KBM-7 (cell line): ENCODE measurements around the gene SELENOM.
A peak's percentile ranks its signal among the peaks of the same experiment; 100 is the strongest.

Experiments used
- DNase-seq: peaks from one replicate; pipeline ENCODE4 v3.0.0-alpha.2; 2015
- in situ Hi-C: fragments of 300-500 bp; cut with MboI; formaldehyde crosslinking; loops from 2 replicates; pipeline ENCODE4 v1.14.3; 2020; ENCODE audit warnings: low sequenced_read_pairs, low pct_unique_long_range_greater_than_20kb, mixed read lengths

SELENOM gene

DNA sequence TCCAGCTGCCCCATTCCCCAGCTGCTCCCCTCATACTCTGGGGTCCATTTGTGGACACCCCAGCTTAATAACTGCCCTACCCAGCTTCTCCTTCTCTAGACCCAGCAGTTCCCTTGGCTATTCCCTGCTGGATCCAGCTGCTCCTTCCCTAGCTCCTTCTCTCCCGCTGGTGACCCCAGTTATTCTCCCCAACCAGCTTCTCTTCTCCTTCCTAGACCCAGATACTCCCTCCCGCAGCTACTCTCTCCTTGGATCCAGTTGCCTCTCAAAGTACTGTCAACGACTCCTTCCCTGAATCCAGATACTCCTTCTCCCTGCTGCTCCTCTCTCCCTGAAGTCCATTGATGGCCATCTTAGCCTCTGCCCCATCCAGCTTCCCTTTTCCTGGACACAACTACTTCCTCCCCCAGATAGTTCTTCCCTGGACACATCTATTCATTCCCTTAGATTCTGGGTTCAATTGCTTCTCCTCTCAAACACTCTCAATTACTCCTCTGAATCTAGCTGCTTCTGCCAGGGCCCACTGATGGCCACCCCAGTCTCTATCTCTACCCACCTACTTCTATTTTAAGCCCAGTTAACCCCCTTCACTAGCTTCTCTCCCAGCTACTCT lies 11.6 kb downstream of the SELENOM start:
- DNase-seq: no peak
- in situ Hi-C loops: no loop called here

DNA sequence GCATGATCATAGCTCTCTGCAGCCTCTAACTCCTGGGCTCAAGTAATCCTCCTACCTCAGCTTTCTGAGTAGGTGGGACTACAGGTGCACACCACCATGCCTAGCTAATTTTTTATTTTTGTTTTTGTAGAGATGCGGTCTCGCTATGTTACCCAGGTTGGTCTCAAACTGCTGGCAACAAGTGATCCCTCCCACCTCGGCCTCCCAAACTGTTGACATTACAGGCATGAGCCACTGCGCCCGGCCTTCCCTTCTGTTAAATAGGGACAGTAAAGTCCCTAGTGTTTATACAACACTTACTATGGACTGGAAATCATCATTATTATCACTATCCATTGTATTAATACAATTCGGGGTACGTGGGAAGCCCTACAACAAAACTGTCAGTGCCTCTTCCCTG lies 12.6 kb downstream of the SELENOM start:
- DNase-seq: no peak
- in situ Hi-C loops: no loop called here

DNA sequence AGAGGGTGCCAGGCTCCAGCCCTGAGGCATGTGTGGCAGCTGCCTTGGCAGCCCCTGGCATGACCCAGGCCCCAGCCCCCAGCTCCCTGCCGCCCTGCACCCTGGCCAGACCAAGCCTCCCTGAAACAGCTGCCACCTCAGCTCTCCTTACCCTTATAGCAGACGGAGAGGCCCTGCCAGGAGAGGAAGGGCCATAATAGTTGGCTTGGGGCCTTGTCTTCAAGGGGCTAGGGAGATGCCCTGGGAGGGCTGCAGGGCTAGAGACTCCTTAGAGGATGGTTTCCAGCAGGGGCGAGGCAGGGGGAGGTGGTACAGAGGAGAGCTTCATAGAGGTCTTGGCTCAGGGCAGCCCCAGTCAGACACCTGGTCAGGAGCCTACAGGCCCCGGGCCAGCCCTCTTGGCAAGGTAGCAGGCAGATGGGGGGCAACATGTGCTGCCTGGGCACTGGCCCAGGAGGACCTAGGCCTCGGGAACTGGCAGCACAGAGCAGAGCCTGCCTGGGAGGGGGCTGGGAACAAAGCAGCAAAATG lies 13.3 kb downstream of the SELENOM start:
- in situ Hi-C loops: no loop called here

DNA sequence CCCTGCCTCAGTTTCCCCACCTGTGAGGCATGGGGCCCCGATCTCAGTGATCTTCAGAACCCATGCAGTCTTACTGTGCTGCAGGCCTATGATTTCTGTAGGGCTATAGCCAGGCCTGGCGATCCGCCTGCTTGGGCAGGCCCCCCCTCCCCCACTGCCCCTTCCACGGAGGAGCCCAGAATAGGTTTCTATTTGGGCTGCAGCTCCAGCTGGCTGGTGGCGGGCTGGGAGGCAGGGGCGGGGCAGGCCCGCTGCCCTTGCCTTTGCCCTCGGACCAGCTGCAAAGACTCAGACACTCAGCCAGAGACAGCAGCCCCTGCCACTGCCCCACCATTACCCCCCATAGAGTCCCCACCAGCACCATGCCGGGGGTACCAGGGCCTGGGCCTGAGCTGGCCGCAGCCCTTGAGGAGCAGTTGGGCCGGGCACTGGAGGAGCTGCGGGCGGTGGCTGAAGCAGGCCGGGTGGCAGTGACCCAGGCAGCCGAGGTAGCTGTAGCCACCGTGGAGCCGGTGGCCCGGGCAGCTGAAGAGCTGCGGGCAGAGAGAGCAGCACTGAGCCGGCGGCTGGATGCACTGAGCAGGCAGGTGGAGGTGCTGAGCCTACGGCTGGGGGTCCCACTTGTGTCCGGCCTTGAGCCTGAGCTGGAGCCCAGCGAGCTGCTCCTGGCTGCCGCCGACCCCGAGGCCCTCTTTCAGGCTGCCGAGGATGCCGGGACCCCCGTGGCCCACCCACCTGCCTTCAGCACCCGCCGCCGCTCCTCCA lies 14.1 kb downstream of the SELENOM start:
- in situ Hi-C loops: no loop called here
- no peak for DNase-seq

More for the DNA sequence above, 13.3 kb downstream of the SELENOM start:
- no peak for DNase-seq

DNA sequence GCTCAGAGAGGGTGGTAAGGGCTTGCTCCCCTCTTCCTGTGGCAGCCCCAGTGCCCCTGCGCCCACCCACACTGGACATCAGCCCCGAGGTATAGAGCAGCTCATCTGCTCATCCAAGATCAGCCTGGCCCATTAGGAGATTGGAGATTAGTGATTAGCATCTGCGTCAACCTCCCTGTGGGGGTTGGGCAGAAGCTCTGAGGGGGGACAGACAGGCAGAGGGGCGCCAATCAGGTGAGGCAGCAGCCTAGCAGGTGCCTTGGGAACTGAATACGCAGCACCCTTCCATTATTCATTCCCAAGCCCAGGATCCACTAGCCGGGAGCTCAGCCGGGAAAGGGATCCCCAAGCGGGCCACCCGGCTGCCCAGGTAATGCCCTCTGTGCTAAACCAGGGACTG lies 15.2 kb downstream of the SELENOM start:
- DNase-seq: no peak
- in situ Hi-C loops: no loop called here

DNA sequence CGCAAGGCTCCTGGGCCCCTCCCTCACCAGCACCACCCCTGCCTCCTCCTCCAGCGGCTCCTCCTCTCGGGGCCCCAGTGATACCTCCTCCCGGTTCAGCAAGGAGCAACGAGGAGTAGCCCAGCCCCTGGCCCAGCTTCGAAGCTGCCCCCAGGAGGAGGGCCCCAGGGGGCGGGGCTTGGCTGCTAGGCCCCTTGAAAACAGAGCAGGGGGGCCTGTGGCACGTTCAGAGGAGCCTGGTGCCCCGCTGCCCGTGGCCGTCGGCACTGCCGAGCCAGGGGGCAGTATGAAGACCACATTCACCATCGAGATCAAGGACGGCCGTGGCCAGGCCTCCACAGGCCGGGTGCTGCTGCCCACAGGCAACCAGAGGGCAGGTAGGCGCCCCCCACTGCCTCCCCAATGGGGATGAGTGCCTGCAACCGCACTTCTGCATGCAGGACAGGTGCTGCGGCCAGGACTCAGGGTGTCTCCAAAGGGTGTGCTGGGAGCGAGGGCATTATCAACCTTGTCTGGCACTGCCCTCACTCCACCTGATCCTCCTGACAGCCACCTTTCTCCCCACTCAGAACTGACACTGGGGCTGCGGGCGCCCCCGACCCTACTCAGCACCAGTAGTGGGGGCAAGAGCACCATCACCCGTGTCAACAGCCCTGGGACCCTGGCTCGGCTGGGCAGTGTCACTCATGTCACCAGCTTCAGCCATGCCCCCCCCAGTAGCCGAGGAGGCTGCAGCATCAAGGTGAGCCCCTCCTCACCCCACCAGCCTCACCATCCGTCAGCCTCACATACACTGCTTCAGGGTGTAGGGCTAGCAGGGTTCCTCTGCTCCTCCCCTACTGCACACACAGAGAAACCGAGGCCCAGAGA lies 16.0 kb downstream of the SELENOM start:
- DNase-seq: no peak
- in situ Hi-C loops: no loop called here

DNA sequence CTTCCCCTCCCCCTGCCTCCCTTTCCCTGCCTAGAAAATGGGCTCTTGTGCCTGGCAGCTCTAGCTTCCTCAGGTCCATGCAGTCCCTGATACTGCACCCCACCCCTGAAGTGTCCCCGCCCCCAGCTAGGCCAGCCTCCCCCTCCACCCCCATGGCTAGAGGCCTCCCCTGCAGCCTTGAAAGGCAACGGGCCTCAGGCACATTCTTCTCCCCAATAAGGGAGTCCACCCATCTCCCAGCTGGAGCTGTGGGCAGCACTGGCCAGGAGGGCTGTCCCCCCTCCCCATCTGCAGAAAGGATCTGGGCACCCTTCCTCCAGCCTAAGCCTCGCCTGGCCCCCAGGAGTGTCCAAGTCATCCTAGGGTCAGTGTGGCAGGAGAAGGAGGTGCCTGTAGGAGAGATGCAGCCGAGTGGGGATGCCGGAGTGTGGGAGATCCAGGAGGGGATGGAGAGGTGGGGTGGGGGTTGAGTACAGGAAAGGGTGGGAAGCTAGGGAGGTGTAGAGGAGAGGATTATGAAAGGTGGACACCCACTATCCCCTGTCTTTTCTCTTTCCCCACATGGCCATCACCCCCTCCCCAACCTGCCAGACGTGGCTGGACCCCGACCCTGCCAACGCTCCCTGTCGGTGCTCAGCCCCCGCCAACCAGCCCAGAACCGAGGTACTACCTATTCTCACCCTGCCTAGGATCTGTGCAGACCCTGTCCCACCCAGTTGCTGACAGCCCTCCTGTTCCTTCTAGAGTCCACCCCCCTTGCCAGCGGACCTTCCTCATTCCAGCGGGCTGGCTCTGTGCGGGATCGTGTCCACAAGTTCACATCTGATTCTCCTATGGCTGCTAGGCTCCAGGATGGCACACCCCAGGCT lies 16.9 kb downstream of the SELENOM start:
- in situ Hi-C loops: no loop called here
- DNase-seq: no peak

DNA sequence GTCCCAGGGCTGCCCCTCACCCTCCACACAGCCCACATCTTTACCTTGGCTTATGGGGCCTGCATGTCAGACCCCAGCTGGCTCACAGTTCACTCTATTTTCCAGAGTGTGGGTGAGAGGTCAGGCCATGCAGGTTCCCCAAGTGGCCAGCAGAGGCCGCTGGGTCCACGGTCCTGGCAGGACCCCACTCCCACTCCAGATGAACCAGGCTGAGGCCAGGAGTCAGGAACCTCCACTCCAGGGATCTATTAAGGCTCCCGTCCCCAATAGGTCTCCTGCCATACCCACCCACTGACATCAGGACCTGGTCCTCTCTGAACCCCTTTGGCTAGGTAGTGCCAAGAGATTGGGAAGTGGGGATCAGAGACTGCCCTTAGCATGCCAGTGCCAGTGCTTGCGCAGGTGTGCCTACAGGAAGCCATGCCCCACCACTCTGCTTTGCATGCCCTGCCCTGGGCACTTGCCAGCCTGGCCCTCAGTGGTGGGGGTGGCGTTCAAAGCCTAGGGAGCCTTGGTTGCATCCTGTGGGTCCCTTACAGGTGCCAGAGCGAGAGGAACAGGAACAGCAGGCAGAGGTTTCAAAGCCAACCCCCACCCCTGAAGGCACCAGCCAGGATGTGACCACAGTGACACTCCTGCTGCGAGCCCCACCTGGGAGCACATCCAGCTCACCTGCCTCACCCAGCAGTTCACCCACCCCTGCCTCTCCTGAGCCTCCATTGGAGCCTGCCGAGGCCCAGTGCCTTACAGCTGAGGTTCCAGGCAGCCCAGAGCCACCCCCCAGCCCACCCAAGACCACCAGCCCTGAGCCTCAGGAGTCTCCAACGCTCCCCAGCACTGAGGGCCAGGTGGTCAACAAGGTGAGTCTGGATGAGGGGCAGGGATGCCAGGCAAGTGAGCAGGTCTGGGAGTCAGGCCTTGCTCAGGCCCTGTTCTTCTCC lies 17.9 kb downstream of the SELENOM start:
- in situ Hi-C loops: no loop called here

DNA sequence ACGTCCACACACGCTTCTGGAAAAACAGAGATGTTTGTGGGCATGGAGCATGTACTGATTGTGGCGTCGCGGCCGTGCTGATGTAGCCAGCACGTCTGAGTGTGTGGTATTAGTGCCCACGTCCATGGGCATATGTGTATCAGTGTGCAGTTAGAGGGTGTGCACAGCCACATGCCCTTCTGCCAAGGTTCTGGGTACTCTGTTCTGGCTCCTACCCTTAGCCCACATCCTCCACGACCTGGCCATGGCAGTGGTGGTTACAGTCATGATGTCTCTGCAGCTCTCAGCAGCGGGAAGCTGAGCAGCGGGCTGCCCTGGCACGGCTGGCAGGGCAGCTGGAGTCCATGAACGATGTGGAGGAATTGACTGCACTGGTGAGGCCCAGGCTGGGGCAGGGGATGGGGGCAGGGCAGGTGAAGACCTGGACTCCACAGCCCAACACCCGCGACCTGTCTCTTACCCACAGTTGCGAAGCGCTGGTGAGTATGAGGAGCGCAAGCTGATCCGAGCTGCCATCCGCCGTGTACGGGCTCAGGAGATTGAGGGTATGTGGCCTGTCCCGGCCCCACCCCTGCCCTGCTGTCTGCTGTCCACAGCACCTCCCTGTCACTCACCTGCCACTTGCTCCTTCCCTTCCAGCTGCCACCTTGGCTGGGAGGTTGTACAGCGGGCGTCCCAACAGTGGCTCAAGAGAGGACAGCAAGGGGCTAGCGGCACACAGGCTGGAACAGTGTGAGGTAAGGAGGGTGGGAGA lies 19.0 kb downstream of the SELENOM start:
- DNase-seq: no peak
- in situ Hi-C loops: no loop called here

More for the DNA sequence above, 17.9 kb downstream of the SELENOM start:
- DNase-seq: peak; percentile 54

DNA sequence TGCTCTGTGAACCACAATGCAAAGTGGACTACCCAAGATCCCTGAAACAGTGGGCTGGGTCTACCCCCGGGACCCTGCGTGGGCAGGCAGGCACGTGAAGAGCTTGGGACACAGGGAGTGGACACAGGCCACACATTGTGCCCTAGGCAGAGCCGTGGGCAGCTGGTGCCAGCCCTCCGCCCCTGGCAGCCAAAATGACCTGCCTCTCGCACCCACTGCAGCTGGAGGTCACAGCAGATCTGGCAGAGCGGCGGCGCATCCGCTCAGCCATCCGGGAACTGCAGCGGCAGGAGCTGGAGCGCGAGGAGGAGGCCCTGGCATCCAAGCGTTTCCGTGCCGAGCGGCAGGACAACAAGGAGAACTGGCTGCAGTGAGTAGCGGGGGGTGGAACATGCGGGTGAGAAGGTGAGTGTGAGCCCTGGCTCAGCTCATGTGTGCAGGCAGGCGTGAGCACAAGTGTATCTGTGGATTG lies 19.6 kb downstream of the SELENOM start:
- DNase-seq: no peak
- in situ Hi-C loops: no loop called here

DNA sequence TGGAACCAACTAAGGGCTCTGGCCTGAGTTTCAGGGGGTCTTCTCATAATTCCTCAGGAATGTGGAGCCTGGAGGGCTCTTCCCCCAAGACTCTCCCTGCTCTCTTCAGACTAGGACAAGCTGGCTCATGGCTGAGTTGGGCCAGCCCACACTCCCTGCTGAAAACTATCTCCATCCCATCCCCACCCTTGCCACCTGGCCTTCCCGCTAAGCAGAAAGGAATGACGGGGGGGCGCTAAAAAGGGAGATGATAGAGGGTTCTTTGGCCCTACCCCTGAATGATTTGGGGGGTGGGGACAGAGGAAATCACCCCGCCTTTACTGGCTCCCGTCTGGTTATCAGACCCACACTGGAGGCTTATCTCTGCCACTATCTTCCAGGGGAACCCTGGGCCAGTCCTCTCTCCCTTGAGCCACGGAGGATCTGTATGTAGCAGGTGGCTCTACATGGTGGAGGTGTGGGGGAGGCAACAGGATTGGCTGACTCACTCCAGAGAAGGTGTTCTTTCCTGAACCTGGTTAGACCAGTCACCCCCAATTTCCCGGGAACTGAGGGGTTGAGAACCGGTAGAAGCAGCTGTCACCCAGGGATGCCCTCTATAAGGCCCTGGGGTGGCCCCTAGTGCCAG lies 20.6 kb downstream of the SELENOM start:
- DNase-seq: no peak
- in situ Hi-C loops: no loop called here

DNA sequence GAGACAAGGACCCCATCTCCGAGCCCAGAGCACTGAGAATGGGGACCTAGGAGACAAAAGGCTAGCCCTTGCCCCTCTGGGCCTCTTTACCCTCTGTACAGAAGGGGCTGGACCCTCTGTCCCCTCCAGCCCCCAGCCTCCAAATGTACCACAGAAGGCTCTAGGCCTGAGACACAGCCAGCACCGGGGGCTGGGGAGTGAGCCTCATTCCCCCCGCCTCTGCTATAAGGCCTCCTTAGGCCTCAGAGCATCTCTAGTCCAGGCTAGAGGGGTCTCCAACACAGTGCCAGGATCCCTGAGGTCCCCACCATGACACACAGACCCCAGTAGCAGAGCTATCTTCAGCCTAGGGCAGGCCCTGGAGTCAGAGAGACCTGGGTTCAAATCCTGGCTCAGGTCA lies 21.4 kb downstream of the SELENOM start:
- in situ Hi-C loops: no loop called here
- no peak for DNase-seq

DNA sequence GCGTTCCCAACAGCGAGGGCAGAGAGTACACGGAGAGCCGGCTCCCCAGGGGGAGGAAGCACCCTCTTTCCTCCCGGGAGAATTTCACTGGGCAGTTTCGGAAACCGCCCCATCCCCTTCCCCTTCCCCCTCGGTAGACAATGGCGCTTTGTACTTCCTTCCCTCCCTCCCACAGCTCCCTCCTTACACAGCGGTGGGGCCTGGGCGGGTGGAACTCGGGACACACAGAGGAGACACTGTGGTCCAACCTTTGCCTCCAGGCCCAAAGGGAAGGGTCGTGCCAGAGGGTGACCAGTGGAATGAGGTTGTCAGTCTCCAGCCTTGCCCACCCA lies 21.9 kb downstream of the SELENOM start:
- in situ Hi-C loops: no loop called here
- no peak for DNase-seq

DNA sequence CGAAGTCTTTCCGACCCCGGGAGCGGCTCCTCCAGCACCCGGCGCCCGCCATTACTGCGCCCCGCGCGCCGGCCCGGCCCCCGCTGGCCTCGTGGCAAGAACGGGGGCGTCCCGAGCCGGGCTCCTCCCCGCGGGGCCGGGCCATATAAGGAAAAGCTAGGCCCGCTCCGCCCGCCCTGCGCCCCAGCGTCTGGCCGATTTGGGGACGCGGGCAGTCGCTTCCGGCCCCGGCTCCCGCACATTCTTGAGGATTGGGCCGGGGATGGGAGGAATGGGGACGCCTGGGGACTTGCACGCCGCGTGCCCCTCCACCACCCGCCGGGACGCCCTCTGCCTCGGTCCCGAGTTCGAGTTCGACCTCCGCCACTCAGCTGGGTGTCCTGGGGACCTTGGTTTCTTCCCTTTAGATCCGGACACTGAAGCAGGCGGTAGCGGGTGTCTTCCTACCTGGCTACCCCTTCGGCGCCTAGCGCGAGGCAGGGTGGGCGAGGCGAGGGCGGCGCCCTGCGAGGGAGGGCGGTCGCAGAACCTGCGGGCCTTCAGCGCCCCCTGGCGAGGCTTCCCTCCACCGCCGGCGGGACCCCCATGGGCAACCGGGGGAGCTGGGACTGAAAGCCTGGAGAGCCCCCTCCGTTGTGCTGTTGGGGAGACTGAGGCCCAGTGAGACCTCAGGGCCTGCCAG lies 22.4 kb downstream of the SELENOM start:
- in situ Hi-C loops: no loop called here
- DNase-seq: peak; percentile 80

DNA sequence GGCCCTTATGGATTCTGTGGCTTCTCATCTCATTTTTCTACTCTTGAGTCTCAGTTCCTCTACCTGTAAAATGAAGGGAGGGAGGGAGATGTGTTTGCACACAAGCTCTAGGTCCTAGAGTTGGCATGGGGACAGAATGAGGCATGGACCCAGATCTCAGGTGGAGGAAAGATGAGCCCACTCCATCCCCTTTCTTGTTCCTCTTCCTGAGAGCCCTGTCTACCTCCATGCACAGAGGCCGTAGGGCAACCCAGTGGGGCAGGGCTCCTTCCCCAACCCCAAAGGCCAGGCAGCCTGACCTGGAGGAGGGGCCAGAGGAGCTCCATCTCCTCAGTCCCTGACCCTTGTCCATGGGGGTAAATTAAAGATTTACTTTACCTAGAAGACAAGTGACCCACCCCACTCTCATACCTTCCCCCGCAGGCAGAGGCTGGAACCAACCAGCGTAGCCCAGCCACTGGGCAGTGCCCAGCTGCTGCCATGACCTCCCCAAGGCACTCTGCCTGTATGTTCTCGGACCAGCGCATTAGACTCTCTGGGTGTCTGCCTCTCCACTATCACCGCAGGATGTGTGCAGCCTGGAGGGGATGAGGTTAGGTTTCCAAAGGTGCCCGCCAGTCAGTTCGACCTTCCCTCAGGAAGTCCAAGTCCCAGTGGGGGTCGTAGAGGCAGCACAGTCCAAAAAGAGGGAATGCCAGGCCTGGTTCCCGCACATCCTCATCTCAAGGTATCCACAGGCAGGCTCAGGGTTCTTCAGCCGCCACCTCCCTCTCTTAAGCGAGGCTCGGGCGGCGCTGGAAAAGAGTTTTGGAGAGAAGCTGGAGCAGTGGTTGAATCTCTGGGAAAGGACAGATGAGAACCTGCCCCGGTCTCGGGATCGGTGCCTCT lies 23.2 kb downstream of the SELENOM start:
- in situ Hi-C loops: no loop called here
- peak; percentile 27 for DNase-seq
